ENCODE measurements around the gene ZNF14. TPM values are rescaled to one million over a fixed set of nuclear protein-coding genes. Genes with fewer than 3 reads are reported as not detected.
"Not testable (repeated sequence)": the region's sequence is repeated elsewhere in the genome, so short reads cannot be mapped to it uniquely, and the experiment has no call there.

The ZNF14 gene
- total RNA-seq, result 4.8 TPM

DNA sequence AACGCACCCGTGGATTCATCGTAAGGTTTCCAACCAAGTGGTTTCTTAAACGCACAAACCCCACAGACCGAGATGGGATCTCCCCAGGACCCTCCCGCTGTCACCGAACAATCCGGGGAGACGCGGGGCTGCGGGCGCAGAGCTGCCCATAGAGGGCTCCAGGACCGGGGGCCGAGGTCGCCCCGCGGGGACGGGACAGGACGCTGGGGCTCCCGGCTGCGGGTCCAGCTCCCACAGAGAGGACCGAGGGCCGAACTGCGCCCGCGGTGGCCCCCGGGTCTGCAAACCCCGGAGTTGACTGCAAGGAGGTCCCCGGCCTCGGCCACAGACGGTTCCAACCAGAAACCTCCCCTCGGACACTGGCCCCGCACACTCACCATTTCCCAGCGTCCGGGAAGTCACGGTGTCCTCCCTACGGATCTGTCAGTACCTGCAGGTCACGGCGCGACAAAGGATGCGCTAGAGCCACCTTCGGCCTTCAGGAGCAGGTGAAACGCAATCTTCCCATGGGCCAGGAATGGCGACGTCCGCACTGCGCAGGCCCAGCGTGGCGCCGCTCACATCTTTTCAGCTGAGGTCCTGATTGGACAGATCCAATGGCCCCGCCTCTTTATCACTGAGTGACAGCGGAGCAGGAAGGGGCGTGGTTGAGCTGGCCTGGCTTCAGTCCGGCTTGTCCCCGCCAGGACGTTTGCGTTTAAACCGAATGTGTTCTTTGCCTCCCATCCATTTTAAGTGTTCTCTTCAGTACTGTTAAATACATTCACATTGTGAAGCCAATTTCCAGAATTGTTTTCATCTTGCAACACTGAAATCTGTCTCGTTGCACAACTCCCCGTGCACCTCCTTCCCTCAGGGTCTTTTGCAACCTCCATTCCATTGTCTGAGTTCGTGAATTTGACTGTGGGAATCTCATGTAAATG, at the start of gene ZNF14:
Gene ZNF14 (minus strand): TSS at position 534 of the 923 bp plus-strand sequence. CDS start 154 bp downstream, at position 380.
- Histone ChIP-seq H3K27me3 (no peaks in the 10 kb centered on the region), H3K9me3 (peaks cover 26 to 27% of the 10 kb centered on the region in 2 donors), H3K4me3 (peak within 1 kb of the TSS; percentile 91 to 95), H3K36me3 (peaks cover 7 to 27% of the 10 kb centered on the region in 2 donors), H3K27ac (peak within 1 kb of the TSS; percentile 72 to 79), H3K4me1 (no peaks in the 10 kb centered on the region)
- peak; percentile 74 to 96 for DNase-seq (ENCODE audit: low spot score in 2 of 2)
- TF ChIP-seq, protein P1, sequence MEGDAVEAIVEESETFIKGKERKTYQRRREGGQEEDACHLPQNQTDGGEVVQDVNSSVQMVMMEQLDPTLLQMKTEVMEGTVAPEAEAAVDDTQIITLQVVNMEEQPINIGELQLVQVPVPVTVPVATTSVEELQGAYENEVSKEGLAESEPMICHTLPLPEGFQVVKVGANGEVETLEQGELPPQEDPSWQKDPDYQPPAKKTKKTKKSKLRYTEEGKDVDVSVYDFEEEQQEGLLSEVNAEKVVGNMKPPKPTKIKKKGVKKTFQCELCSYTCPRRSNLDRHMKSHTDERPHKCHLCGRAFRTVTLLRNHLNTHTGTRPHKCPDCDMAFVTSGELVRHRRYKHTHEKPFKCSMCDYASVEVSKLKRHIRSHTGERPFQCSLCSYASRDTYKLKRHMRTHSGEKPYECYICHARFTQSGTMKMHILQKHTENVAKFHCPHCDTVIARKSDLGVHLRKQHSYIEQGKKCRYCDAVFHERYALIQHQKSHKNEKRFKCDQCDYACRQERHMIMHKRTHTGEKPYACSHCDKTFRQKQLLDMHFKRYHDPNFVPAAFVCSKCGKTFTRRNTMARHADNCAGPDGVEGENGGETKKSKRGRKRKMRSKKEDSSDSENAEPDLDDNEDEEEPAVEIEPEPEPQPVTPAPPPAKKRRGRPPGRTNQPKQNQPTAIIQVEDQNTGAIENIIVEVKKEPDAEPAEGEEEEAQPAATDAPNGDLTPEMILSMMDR (IDR thresholded peaks at IDR 0.05), result peak in 2 of 3 experiments; percentile 20 to 24
- intact Hi-C loops (cut with DNase I), result loop anchor here (1.0 to 5.0 kb wide), 4 partner anchors 44 to 434 kb away; partner anchors contain the start of genes ZNF101, ZNF486 and ZNF506

DNA sequence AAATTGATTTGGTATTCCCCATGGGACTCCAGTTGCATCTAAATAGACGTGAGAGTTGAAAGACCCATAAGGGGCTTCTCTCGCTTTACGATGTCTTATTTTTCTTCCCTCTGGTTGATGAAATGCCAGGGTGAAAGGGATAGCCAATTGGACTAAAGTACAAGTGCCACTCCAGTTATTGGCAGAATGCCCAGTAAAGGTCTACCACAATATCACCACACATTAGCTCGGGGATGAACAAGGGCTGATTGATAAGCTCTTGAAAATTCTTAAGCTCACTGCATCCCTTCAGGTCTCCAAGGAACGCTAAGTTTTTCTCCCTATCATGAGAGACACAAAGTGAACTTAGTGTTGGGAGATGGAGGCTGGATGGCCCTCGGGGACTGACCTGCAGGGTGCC, 48.9 kb upstream of the ZNF14 start:
- H3K27me3 ChIP-seq; DNase-seq (ENCODE audit: low spot score in 2 of 2); H3K27ac ChIP-seq; H3K9me3 ChIP-seq; intact Hi-C loops (cut with DNase I); H3K4me3 ChIP-seq; H3K36me3 ChIP-seq: not testable (repeated sequence)
- H3K4me1 ChIP-seq, result peaks cover 5 to 11% of the 10 kb centered on the region in 2 donors

DNA sequence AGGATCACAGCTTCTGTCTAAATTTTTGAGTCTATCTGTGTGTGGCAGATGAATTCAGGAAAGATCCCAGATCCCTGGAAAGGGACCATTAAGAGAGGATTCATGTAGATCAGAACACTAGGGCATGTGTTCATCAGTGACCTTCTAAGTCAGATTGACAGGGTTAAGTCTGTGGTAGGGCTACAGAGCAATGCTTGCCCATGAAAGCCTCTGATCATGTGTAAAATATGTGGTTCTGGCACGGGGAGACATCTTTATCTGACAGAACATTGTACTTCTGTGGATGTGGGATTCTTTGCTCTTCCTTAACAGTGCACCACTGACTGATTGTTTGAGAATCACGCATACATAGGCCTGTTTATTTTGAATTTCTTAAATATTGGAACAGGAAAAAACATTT, 45.8 kb upstream of the ZNF14 start:
- H3K4me1 ChIP-seq, result peaks cover 5 to 11% of the 10 kb centered on the region in 2 donors
- TF ChIP-seq, protein P1 (IDR thresholded peaks at IDR 0.05), result no peak
- H3K36me3 ChIP-seq, result no peaks in the 10 kb centered on the region
- no peaks in the 10 kb centered on the region for H3K27me3 ChIP-seq
- intact Hi-C loops (cut with DNase I), result loop anchor here (1.0 to 10.0 kb wide), 3 partner anchors 39 to 276 kb away; partner anchors contain the start of gene ZNF14
- no peaks in the 10 kb centered on the region for H3K9me3 ChIP-seq
- no peak overlapping the region for H3K27ac ChIP-seq
- H3K4me3 ChIP-seq, result no peak overlapping the region
- no peak for DNase-seq (ENCODE audit: low spot score in 2 of 2)

DNA sequence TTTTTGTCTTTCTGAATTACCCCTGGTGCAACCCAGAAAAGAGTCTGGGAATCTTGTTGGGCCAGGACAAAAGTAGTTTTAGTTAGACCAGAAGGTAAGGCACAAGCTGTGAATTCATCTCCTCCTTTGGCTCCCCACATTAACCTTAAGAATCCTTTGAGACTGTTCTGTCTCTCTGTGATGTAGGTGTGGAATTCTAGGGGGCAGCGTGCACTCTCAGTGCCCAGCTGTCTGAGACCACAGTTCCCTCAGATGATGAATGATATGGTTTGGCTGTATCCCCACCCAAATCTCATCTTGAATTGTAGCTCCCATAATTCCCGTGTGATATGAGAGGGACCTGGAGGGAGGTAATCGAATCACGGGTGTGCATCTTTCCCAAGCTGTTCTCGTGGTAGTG, 44.8 kb upstream of the ZNF14 start:
- TF ChIP-seq, protein P1 (IDR thresholded peaks at IDR 0.05), result no peak
- H3K27ac ChIP-seq, result no peak overlapping the region
- no peak for DNase-seq (ENCODE audit: low spot score in 2 of 2)
- no peaks in the 10 kb centered on the region for H3K9me3 ChIP-seq
- intact Hi-C loops (cut with DNase I), result loop anchor here (2.0 to 10.0 kb wide), 4 partner anchors 45 to 277 kb away; partner anchors contain the start of genes ZNF101 and ZNF14
- peaks cover 5 to 11% of the 10 kb centered on the region in 2 donors for H3K4me1 ChIP-seq
- peak overlapping the region in 1 of 2 donors; percentile 82 for H3K4me3 ChIP-seq
- H3K36me3 ChIP-seq, result no peaks in the 10 kb centered on the region
- H3K27me3 ChIP-seq, result no peaks in the 10 kb centered on the region

- peak overlapping the region; percentile 71 to 82 for H3K4me3 ChIP-seq
- H3K9me3 ChIP-seq, result no peaks in the 10 kb centered on the region
- peak overlapping the region; percentile 50 to 56 for H3K27ac ChIP-seq
- intact Hi-C loops (cut with DNase I), result loop anchor here (1.0 to 10.0 kb wide), 7 partner anchors 44 to 391 kb away; partner anchors contain the start of genes ATP13A1, ZNF101, ZNF14 and ZNF486
- peak; percentile 97 to 100 for DNase-seq (ENCODE audit: low spot score in 2 of 2)
- H3K4me1 ChIP-seq, result peaks cover 5 to 11% of the 10 kb centered on the region in 2 donors
- no peaks in the 10 kb centered on the region for H3K27me3 ChIP-seq
- H3K36me3 ChIP-seq, result no peaks in the 10 kb centered on the region
- TF ChIP-seq, protein P1 (IDR thresholded peaks at IDR 0.05), result no peak
Observed at GRCh38 chr19:19776206-19777008, 43.5 kb upstream of the ZNF14 start.

Measured in ascending aorta (tissue), 2 donors.